Thoracic aorta (tissue), 2 donors: ENCODE data around the gene ANKRD33B. TPM values are rescaled to one million over a fixed set of nuclear protein-coding genes. Genes with fewer than 3 reads are reported as not detected.

Source experiments
- ATAC-seq: fragments of 150-250 bp; one replicate; pipeline ENCODE4 v1.8.0; 2017; ENCODE audit warnings: low read depth; ENCODE audit not compliant: insufficient number of reproducible peaks, low FRiP score
- DNase-seq: peaks from one replicate; pipeline ENCODE4 v3.0.0-alpha.2; 2020; ENCODE audit warnings: low spot score
- H3K27ac ChIP-seq, 2 donors: fragments of 200-600 bp; sonication (generic); 1 replicate in 1 of 2; 2 replicates in 1 of 2; pipeline ENCODE4 v1.5.1; 2016; ENCODE audit warnings: mild to moderate bottlenecking in 2 of 2, moderate library complexity in 2 of 2
- H3K27me3 ChIP-seq: fragments of 200-600 bp; sonication (generic); replicated peaks from 2 replicates; pipeline ENCODE4 v1.6.0; 2016; ENCODE audit warnings: mild to moderate bottlenecking; ENCODE audit not compliant: insufficient read depth
- H3K36me3 ChIP-seq: fragments of 200-600 bp; sonication (generic); one replicate; pipeline ENCODE4 v1.5.1; 2016
- H3K4me1 ChIP-seq, 2 donors: fragments of 200-600 bp; sonication (generic); 1 replicate in 1 of 2; 2 replicates in 1 of 2; pipeline versions ENCODE4 v1.5.1 to v1.6.0; 2016; ENCODE audit warnings: low read depth in 2 of 2, mild to moderate bottlenecking in 1 of 2; ENCODE audit not compliant: control insufficient read depth in 1 of 2
- H3K4me3 ChIP-seq: fragments of 200-600 bp; sonication (generic); 2 replicates; pipeline ENCODE4 v1.5.1; 2016; ENCODE audit warnings: mild to moderate bottlenecking
- H3K9me3 ChIP-seq: fragments of 200-600 bp; sonication (generic); 2 replicates; pipeline ENCODE4 v1.5.1; 2016
- total RNA-seq, 2 donors: library from RNA; depleted of rRNA; stranded (reverse); fragments of >200 nt; gene quantifications; one replicate each; pipeline versions ENCODE4 v1.1.0 to v1.2.3, GENCODE V29; 2016
- TF ChIP-seq, protein P1 (sequence below): fragments of 200-600 bp; sonication (generic); IDR thresholded peaks from one replicate; pipeline ENCODE4 v1.5.1; 2019; ENCODE audit warnings: antibody characterized with exemption

The ANKRD33B gene
- total RNA-seq, 2 donors from 2014 or later, result 4.9 to 5.7 TPM

DNA sequence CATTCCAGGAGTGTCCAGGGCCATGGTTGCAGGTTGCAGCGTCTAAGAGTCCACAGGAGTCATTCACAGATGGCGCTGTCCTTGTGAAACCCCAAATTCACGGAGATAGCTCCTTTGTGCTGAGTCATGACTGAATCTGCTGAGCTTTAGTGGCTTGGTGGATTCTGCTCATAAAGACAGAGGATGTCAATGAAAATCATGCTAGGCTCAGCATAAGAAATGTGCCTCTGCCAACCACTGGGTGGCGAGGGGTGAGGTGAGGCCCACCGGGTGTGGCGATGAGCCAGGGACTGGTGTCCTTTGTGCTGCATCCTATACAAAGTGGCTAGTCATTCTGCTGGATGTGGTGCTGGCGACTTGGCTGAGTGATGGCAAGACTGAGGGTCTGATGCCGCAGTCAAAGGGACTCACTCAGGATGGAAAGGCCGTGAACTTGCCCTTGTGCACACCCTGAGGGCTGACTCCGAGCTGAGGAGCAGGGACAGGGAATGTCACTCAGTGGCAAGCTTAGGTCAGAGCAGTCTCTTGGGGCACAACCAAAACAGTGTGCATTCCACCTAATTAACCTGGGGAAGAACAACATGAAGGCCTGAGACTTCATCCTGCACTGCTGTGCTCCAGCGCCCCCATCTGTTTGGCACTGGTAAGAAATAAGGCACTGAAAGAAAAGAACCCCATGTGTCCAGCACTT is 125.7 kb downstream of the ANKRD33B start:
- Histone ChIP-seq H3K4me1 (no peaks in the 10 kb centered on the region), H3K4me3 (no peak overlapping the region), H3K9me3 (no peaks in the 10 kb centered on the region), H3K36me3 (no peaks in the 10 kb centered on the region), H3K27me3 (no peaks in the 10 kb centered on the region), H3K27ac (no peak overlapping the region)
- TF ChIP-seq, protein P1, sequence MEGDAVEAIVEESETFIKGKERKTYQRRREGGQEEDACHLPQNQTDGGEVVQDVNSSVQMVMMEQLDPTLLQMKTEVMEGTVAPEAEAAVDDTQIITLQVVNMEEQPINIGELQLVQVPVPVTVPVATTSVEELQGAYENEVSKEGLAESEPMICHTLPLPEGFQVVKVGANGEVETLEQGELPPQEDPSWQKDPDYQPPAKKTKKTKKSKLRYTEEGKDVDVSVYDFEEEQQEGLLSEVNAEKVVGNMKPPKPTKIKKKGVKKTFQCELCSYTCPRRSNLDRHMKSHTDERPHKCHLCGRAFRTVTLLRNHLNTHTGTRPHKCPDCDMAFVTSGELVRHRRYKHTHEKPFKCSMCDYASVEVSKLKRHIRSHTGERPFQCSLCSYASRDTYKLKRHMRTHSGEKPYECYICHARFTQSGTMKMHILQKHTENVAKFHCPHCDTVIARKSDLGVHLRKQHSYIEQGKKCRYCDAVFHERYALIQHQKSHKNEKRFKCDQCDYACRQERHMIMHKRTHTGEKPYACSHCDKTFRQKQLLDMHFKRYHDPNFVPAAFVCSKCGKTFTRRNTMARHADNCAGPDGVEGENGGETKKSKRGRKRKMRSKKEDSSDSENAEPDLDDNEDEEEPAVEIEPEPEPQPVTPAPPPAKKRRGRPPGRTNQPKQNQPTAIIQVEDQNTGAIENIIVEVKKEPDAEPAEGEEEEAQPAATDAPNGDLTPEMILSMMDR, result no peak
- ATAC-seq (no peak), DNase-seq (no peak)

DNA sequence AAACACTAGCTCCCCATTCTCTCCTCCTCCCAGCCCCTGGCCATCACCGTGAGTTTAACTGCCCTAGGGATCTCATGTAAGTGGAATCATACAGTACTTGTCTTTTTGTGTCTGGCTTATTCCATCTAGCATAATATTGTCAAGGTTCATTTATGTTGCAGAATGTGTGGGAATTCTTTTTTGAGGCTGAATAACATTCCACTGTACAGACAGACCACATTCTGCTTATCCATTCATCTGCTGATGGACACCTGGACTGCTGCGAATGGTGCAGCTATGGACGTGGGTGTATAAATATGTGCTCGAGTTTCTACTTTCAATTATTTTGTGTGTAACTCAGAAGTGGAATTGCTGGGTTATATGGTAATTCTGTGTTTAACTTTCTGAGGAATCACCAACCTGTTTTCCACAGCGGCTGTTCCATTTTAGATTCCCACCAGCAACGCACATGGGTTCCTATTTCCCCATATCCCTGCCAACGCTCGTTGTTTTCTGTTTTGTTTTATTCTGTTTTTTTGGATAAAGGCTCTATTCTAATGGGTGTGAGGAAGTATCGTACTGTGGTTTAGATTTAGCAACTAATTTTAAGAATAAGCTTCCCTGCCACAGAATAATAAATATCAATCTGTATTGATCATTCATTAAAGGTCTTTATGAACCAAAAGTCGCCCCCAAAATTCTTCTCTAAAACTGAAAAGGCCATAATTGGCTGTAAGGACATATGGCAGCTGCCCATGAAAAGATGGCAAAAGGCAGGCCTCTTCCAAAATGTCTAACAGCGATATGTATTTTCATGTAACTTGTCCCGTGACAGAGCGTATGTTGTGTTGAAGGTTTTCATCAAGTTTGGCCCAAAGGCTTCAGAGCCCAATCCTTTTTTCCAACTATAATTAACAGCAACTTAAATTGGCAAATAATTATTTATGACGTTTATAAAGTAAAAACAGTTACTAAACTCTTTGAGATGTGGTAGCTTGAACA is 126.9 kb downstream of the ANKRD33B start:
- no peak overlapping the region for H3K27ac ChIP-seq
- H3K4me1 ChIP-seq, result peaks cover 0 to 5% of the 10 kb centered on the region in 2 donors
- no peak for DNase-seq
- no peak for ATAC-seq
- TF ChIP-seq, protein P1, result no peak
- H3K27me3 ChIP-seq, result no peaks in the 10 kb centered on the region
- no peaks in the 10 kb centered on the region for H3K9me3 ChIP-seq
- no peaks in the 10 kb centered on the region for H3K36me3 ChIP-seq
- H3K4me3 ChIP-seq, result no peak overlapping the region

DNA sequence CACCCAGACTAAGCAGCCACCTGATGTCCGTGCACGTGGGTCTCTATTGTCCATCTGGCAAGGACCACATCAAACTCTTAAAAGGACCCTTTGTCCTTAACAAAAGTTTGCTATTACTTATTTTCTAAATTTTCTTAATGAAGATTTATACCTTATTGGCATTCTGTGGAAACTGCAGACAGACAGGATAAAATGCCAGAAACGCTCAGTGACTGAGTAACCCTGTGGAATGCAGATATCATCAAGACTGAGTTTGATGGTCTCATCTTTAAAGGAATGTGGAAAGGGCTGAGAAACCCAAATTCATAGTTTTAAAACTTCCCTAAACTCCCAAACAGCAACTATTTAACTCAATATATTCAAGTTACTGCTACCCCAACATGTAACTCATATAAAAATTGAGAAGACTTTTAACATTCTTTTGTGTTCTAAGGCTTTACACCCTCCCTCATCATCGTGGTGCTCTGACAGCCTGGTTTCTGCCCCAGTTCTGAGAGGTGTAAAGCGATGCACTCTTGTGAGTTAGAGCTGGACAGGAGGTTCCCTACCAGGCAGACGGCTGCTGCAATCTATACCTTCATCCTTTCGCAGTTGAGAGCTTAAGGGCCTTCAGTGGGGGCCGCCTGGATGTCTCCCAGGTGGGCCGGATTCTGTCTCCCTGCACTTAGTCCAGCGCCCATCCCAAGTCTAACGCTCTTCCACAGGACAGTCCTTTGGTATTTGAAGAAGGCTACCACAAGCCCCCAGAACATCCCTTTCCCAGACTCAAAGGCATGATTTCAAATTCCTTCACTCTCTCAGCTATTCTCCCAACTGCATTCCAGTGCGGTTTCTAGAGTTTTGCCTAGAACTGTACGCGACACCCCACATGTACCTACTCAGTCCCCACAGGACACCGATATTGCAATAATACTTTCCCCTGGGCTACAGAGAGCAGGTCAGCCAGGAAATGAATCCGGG is 128.2 kb downstream of the ANKRD33B start:
- peaks cover 0 to 5% of the 10 kb centered on the region in 2 donors for H3K4me1 ChIP-seq
- DNase-seq, result no peak
- no peaks in the 10 kb centered on the region for H3K27me3 ChIP-seq
- H3K9me3 ChIP-seq, result no peaks in the 10 kb centered on the region
- H3K36me3 ChIP-seq, result no peaks in the 10 kb centered on the region
- no peak overlapping the region for H3K4me3 ChIP-seq
- no peak for ATAC-seq
- TF ChIP-seq, protein P1, result no peak
- H3K27ac ChIP-seq, result no peak overlapping the region

DNA sequence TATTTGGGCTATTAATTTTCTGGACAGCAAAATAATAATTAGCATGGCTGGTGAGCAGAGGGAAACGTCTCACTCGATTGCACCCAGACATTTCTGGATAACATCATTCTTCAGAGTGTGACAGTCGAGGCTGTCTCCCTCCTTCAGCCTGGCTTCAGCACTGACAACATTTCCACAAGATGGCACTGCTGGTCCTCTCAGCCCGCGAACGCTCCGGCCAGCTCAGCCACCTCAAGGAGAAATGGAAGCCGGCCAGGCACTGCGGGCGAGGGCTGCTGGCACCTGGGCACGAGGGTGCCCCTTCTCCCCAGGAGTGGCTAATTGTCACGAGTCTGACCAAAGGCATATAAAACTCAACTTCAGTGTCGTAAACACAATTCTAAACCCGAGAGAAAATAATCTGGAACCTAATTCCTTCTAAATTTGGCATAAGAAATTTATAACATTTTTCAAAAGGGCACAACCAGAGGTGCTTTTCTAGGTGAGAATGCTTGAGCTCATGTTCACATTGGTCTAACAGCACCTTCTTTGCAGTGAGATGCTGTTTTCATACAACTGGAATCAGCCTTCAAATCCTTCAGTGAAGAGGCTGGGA is 131.3 kb downstream of the ANKRD33B start:
- Histone ChIP-seq H3K27me3 (no peaks in the 10 kb centered on the region), H3K4me3 (no peak overlapping the region), H3K9me3 (no peaks in the 10 kb centered on the region), H3K27ac (no peak overlapping the region), H3K4me1 (peaks cover 0 to 5% of the 10 kb centered on the region in 2 donors), H3K36me3 (no peaks in the 10 kb centered on the region)
- TF ChIP-seq, protein P1, result peak; percentile 70
- DNase-seq (no peak), ATAC-seq (peak; percentile 21)
